ENCODE measurements around the gene ZNF629.

DNA sequence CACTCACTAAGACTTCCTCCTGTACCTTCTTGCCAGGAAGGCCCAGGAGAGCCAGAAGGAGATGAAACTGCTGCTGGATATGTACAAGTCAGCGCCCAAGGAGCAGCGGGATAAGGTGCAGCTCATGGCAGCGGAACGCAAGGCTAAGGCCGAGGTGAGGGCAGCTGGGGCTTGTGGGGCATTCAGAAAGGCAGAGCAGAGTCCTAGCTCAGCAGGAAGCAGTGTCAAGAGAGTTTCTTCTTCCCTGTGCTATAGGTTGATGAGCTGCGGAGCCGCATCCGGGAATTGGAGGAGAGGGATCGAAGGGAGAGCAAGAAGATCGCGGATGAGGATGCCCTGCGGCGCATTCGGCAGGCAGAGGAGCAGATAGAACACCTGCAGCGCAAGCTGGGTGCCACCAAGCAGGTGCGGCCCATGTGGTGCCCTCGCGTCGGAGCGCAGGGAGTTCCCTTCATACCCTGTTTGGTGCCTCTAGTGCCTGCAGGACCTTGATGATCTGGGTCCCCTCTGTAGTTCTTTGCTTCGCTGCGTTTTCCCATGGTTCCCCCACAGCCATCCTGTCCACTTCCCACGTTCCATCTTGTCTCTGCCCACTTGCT is 18.3 kb downstream of the ZNF629 start:
- TF ChIP-seq, protein P1, sequence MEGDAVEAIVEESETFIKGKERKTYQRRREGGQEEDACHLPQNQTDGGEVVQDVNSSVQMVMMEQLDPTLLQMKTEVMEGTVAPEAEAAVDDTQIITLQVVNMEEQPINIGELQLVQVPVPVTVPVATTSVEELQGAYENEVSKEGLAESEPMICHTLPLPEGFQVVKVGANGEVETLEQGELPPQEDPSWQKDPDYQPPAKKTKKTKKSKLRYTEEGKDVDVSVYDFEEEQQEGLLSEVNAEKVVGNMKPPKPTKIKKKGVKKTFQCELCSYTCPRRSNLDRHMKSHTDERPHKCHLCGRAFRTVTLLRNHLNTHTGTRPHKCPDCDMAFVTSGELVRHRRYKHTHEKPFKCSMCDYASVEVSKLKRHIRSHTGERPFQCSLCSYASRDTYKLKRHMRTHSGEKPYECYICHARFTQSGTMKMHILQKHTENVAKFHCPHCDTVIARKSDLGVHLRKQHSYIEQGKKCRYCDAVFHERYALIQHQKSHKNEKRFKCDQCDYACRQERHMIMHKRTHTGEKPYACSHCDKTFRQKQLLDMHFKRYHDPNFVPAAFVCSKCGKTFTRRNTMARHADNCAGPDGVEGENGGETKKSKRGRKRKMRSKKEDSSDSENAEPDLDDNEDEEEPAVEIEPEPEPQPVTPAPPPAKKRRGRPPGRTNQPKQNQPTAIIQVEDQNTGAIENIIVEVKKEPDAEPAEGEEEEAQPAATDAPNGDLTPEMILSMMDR (IDR thresholded peaks at IDR 0.05 in 4 of 5, conservative IDR thresholded peaks at IDR 0.05 in 1 of 5): no peak
- TF ChIP-seq POLR2A (IDR thresholded peaks at IDR 0.05): no peak

Data from gastrocnemius medialis (tissue), 4 donors.